Neutrophil (primary cell): ENCODE data around the gene ENOX1.

ENCODE experiments used
- H3K27ac ChIP-seq: fragments of 200-600 bp; sonication (generic); 2 replicates; pipeline ENCODE4 v1.5.1; 2016; ENCODE audit warnings: mild to moderate bottlenecking, moderate library complexity
- H3K27me3 ChIP-seq: fragments of 200-600 bp; sonication (generic); 2 replicates; pipeline ENCODE4 v1.6.0; 2016; ENCODE audit warnings: mild to moderate bottlenecking
- H3K36me3 ChIP-seq: fragments of 200-600 bp; sonication (generic); 2 replicates; pipeline ENCODE4 v1.5.1; 2017
- H3K4me1 ChIP-seq, 2 experiments: fragments of 200-600 bp in 1 of 2; sonication (generic) in 1 of 2; 1 replicate in 1 of 2; 2 replicates in 1 of 2; pipeline versions ENCODE4 v1.5.1 to v1.6.1; 2013 to 2016; ENCODE audit warnings: low read depth in 1 of 2, low read length in 1 of 2, mild to moderate bottlenecking in 1 of 2, moderate library complexity in 1 of 2; ENCODE audit not compliant: control insufficient read depth in 1 of 2, insufficient read depth in 1 of 2
- H3K4me3 ChIP-seq, 2 experiments: fragments of 200-600 bp in 1 of 2; sonication (generic) in 1 of 2; 1 replicate in 1 of 2; 2 replicates in 1 of 2; pipeline ENCODE4 v1.5.1; 2013 to 2016; ENCODE audit warnings: low read depth in 1 of 2, low read length in 1 of 2, mild to moderate bottlenecking in 1 of 2, moderate library complexity in 1 of 2
- H3K9me3 ChIP-seq: fragments of 200-600 bp; sonication (generic); 2 replicates; pipeline ENCODE4 v1.5.1; 2016
- CTCF ChIP-seq: fragments of 200-600 bp; sonication (generic); IDR thresholded peaks from 2 replicates; pipeline ENCODE4 v1.5.1; 2016; ENCODE audit warnings: antibody characterized with exemption

The ENOX1 gene

GRCh38 chr13:43388282-43389034 is 398.3 kb downstream of the ENOX1 start:
- H3K27me3 ChIP-seq: no peaks in the 10 kb centered on the region
- no peaks in the 10 kb centered on the region for H3K9me3 ChIP-seq
- H3K36me3 ChIP-seq: no peaks in the 10 kb centered on the region
- no peak overlapping the region for H3K27ac ChIP-seq
- no peak overlapping the region for H3K4me3 ChIP-seq
- H3K4me1 ChIP-seq: no peaks in the 10 kb centered on the region
- TF ChIP-seq CTCF: no peak

GRCh38 chr13:43387880-43388279 is 398.9 kb downstream of the ENOX1 start:
- Histone ChIP-seq H3K4me3 (no peak overlapping the region), H3K4me1 (no peaks in the 10 kb centered on the region), H3K9me3 (no peaks in the 10 kb centered on the region), H3K36me3 (no peaks in the 10 kb centered on the region), H3K27me3 (no peaks in the 10 kb centered on the region), H3K27ac (no peak overlapping the region)
- no peak for TF ChIP-seq CTCF

GRCh38 chr13:43383498-43384165 is 403.1 kb downstream of the ENOX1 start:
- Histone ChIP-seq H3K4me3 (no peak overlapping the region), H3K9me3 (no peaks in the 10 kb centered on the region), H3K36me3 (no peaks in the 10 kb centered on the region), H3K27ac (no peak overlapping the region), H3K4me1 (no peaks in the 10 kb centered on the region), H3K27me3 (no peaks in the 10 kb centered on the region)
- no peak for TF ChIP-seq CTCF

GRCh38 chr13:43379738-43380137 is 407.0 kb downstream of the ENOX1 start:
- H3K27ac ChIP-seq: no peak overlapping the region
- no peak for TF ChIP-seq CTCF
- H3K4me3 ChIP-seq: no peak overlapping the region
- H3K4me1 ChIP-seq: no peaks in the 10 kb centered on the region
- peaks cover 29% of the 10 kb centered on the region for H3K27me3 ChIP-seq
- no peaks in the 10 kb centered on the region for H3K9me3 ChIP-seq
- H3K36me3 ChIP-seq: no peaks in the 10 kb centered on the region

GRCh38 chr13:43377973-43378372 is 408.8 kb downstream of the ENOX1 start:
- no peak for TF ChIP-seq CTCF
- H3K4me1 ChIP-seq: no peaks in the 10 kb centered on the region
- H3K4me3 ChIP-seq: no peak overlapping the region
- no peak overlapping the region for H3K27ac ChIP-seq
- H3K27me3 ChIP-seq: peaks cover 44% of the 10 kb centered on the region
- H3K36me3 ChIP-seq: no peaks in the 10 kb centered on the region
- H3K9me3 ChIP-seq: no peaks in the 10 kb centered on the region
